Lower leg skin (tissue), 3 donors: ENCODE measurements around the gene ALPI.

Experiments
- CTCF ChIP-seq, 3 donors: fragments of 450-650 bp; IDR thresholded peaks; one replicate each; pipeline ENCODE4 v1.5.1; 2016; ENCODE audit warnings: antibody characterized with exemption in 3 of 3, mild to moderate bottlenecking in 3 of 3, moderate library complexity in 2 of 3
- POLR2A ChIP-seq, 2 donors: fragments of 450-650 bp; IDR thresholded peaks; one replicate each; pipeline ENCODE4 v1.6.1; 2016 to 2017; ENCODE audit warnings: antibody characterized with exemption in 2 of 2, mild to moderate bottlenecking in 1 of 2, moderate library complexity in 1 of 2

GRCh38 chr2:232459419-232460035 lies 3.6 kb downstream of the ALPI start:
- no peak for TF ChIP-seq CTCF (IDR thresholded peaks at IDR 0.05)
- TF ChIP-seq POLR2A (IDR thresholded peaks at IDR 0.05) = no peak
